Kidney capillary endothelial cell (primary cell): ENCODE measurements around the gene TUT7.
"Not testable (repeated sequence)": the region's sequence is repeated elsewhere in the genome, so short reads cannot be mapped to it uniquely, and the experiment has no call there.

Experiments used
- DNase-seq: peaks from one replicate; pipeline ENCODE4 v3.0.0-alpha.2; 2018; ENCODE audit warnings: low spot score

The TUT7 gene

GRCh38 chr9:86347991-86348390 is 6.2 kb downstream of the TUT7 start:
- no peak for DNase-seq

GRCh38 chr9:86344818-86345217 is 9.4 kb downstream of the TUT7 start:
- DNase-seq: no peak

DNA sequence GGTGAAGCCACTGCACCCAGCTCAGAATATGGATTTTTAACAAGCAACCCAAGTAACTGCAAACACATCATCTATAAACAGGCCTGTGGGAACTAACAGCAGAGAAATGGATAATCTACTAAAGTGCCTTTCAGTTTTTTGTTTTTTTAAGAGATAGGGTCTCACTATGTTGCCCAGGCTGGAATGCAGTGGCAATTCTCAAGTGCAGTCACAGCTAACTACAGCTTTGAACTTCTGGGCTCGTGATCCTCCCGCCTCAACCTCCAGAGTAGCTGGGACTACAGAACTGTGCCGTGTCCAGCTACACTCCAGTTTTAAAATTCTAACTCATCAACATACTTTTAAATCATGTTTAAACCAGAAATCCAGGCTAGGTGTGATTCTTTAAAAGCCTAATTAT is 11.9 kb downstream of the TUT7 start:
- no peak for DNase-seq

- DNase-seq: no peak
Measured at GRCh38 chr9:86341007-86341491, 13.2 kb downstream of the TUT7 start.

GRCh38 chr9:86340356-86341006 is 13.7 kb downstream of the TUT7 start:
- DNase-seq: no peak

- no peak for DNase-seq
Measured at GRCh38 chr9:86337469-86338108, 16.6 kb downstream of the TUT7 start.

DNA sequence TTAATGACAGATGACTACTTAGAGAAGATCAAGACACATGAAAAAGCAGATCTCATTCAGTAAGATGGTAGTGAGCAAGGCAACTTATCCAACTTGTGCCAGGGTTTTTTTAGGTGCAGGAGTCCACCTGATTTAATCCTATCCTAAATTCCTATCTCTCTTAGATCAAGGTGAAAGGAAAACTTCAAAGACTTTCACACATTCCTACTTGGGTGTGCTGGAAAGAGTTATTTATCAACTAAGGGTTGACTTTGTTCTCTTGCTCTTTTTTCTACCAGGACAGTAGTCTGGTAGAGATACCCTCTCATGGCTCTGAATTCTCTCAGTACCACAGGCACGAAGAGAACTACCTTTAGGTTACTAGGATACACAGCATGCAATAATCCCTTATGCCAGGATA is 18.2 kb downstream of the TUT7 start:
- no peak for DNase-seq

DNA sequence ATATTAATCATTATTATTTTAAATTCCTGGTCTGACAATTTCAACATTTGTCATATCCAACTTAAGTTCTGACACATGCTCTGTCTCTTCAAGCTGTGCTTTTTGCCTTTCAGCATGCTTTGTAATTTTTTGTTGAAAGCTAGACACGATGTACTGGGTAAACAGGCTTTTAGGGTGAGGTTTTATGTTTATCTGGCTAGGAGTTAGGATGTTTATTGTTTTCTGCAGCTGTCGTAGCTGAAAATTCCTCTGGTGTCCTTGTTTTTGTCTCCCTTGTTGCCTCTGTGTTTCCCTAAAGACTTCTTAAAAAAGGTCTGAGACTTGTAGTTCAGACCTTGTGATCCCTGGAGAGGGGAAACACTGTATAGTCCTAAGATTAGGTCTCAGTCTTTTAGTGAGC is 20.6 kb downstream of the TUT7 start:
- DNase-seq: no peak

DNA sequence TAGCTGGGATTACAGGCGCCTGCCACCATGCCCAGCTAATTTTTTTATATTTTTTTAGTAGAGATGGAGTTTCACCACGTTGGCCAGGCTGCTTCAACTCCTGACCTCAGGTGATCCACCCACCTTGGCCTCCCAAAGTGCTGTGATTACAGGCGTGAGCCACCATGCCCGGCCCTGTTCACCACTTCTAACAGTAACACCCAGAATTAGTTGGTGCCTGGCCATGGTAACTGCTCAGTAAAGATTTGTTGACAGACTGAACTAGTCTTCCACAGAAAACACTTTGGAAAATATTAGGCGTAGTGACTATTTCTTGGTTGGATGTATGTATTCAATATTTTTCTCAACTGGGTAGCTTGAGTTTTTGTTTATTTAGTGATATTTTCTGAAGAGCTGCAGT is 24.0 kb downstream of the TUT7 start:
- DNase-seq: no peak

DNA sequence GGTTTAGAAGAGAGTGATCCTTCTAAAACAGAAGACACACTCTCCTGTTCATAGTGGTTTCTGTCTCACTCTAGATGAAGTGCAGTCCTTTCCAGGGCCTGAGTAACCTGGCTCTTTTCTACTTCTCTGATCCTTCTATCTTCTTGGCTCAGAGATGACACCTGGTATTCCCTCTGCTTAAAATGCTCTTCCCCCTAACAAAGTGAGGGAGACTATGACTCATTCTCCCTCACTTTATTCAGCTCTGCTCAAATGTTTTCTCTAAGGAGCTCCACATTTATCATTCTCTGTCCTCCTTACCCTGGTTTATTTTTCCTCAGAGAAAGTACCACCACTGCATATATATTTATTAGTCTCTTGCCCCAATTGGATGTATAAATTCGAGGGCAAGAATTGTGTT is 24.6 kb downstream of the TUT7 start:
- DNase-seq: no peak

DNA sequence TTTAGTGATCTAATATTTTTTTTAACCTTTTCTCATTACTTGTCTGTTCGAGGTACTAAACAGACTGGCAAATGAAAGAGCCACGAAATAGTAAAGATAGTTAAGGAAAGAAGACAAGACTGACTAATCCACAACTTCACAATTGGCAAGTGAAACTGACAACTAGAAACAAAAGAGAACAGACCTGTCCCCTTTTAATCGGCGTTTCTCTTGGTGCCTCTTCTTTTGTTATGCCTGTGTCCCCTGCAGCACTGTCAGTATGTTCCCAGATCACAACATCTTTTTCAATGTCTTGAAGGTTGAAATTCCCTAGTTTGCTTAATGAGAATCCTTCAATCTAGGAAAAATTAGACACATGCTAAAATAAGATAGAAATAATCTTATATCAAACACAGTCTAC is 26.1 kb downstream of the TUT7 start:
- DNase-seq: no peak

DNA sequence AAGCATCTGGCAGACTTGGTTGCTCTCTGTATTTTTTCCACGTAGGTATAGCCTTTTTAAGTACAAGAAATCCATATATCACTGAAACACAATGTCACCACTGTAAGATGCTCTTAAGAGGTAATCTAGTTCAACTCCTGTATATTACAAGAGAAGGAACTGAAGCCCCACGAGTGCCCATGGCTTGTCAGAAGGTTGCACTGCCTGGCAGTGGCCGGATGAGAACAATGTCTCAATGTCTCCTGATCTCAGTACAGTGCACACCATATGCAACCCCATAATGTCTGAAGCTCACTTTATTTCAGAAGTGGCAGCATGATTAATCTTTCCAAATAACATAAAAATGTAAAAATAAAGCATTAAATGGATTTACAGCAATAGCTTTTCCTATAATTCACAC is 27.7 kb downstream of the TUT7 start:
- no peak for DNase-seq

DNA sequence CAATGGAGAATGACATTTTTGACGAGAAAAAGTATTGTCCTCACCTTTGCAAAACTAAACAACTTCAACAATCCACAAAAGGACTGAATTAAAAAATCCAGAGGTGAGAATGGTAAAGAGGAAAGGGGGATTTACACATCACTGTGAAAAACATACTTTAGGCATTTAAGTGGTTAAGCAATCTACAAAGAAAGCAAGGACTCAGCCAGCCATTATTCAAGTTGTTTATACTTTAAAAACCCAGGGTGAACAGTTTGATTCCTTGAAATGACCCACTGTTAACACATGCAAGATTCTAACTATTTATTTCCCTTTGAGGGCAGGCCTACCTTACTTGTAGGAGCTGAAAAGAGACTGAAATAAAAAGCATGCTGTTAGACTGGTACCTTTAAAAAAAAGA is 29.3 kb downstream of the TUT7 start:
- DNase-seq: no peak

DNA sequence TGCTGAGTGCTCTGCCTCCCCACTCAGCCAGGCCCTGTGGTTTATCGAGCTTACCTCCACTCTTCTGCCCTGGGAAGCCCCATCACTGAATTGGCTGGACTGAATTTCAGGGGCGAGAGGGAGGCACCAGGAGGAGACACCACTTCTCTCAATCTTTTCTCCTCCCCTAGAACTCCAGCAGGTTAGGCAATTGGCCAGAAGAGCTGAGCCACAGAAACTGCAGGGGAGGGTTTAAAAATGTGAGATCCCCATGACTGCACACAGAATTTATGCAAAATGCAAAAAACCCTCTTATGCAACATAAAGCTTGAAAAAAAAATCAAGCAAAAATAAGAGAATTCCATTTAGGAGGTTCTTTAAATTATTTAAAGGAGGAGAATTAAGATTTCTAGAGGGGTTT is 29.9 kb downstream of the TUT7 start:
- no peak for DNase-seq

DNA sequence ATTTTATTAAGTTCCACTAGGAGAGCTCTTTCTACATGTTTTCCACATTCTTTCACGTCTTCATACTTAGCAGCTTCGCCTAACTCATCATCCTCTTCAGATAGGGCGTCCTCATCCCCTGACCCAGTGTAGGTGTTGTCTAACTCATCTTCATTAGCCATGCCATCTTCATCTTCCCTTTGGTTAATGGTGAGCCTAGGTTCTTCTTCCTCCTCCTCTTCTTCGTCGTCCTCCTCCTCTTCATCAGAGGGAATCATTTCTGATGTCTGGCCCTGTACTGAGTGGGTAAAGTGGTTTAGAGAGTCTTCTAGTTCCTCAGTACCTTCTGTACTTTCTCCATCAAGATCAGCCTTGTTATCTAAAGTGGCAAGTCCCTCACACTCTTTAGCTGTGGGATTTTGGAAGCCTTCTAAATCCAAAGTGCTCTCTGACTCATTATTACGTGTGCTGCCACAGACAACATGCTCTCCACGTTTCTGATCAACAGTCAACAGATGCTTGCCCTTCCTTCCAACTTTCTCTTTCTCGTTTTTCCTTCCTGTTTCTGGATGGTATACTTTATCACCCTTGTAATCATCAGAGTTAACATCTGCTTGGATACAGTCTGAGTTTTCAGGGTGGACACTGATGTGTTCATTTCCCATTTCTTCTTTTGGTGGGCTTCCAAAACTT is 31.1 kb downstream of the TUT7 start:
- peak; percentile 12 for DNase-seq

DNA sequence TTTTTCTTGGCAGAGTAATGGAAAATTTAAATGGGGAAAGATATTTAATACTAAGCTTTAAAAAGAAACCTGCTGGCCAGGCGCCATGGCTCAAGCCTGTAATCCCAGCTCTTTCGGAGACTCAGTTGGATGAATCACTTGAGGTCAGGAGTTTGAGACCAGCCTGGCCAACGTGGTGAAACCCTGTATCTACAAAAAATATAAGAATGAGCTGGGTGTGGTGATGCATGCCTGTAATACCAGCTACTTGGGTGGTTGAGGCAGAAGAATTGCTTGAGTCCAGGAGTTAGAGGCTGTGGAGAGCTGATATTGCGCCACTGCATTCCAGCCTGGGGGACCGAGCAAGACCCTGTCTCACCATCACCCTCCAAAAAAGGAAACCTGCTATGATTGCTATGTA is 32.8 kb downstream of the TUT7 start:
- no peak for DNase-seq

DNA sequence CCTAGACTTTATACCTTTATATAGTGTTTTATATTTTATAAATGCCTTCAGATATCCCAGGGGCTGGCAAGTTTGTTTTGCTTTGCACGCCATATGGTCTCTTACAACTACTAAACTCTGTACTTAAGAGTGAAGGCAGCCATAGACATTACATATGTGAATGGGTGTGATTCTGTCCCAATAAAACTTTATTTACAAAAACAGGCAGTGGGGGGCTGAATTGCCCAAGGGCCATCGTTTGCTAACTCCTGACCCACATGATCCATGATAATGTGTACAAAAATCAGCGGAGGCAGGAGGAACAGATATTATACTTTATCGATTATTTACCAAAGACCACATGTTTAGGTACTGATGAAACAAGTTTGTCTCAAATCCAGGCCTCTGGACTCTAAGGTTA is 36.0 kb downstream of the TUT7 start:
- no peak for DNase-seq

DNA sequence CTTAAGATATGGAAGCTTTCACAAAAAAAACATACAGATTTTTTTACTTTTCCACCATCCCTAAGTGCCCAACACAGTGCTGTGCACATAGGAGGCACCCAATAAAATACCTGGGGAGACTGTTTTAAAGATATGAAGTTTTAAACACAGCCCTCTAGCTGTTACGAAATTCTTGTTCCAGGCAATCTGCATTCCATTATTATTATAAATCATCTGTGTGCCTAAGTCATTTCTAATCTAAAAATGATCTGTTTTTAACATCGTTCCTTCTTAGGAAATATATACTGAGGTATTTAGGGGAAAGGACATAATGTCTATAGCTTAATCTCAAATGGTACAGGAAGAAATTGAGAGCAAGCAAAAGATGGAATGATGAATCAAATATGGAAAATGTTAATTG is 39.1 kb downstream of the TUT7 start:
- DNase-seq: no peak

GRCh38 chr9:86312959-86313358 is 41.3 kb downstream of the TUT7 start:
- DNase-seq: not testable (repeated sequence)

DNA sequence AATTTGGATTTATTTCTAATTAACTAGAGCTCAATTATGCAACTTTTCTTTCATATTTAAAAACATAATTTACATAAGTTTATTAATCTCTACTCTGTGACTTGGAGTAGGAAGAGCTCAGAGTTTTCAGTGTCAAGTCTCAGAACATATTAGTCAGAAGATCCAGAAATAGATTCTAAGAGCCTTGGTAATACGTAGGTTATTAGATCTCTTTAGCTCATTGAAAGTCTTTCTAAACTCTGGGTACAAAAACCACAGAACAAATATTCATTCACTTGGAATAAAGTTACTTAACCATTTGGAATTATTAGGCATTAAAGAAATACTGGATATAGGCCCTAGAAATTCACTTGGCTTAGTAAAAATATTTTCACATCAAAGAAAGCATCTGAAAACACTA is 45.5 kb downstream of the TUT7 start:
- no peak for DNase-seq

DNA sequence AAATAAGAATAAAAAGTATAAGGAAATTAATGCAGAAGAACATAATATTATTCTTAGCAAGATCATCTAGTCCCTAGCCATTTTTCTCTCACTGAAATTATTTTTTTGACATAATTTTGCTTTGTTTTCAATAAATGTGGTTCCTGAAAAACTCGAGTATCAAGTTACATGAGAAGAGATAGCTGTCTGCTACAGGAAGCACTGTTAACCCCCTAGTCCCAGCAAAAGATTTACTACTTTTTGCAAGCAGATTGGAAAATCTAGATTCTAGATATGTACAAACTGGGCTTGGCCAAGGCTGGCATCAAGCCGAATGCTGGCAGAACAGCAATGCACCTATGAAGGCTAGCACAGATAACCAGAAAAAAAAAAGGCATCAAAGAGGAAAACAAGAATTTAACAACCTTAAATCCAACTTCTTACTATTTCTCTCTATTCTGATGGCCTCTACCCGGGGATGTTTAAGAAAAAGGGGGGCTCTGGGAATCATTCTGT is 49.9 kb downstream of the TUT7 start:
- DNase-seq: no peak

DNA sequence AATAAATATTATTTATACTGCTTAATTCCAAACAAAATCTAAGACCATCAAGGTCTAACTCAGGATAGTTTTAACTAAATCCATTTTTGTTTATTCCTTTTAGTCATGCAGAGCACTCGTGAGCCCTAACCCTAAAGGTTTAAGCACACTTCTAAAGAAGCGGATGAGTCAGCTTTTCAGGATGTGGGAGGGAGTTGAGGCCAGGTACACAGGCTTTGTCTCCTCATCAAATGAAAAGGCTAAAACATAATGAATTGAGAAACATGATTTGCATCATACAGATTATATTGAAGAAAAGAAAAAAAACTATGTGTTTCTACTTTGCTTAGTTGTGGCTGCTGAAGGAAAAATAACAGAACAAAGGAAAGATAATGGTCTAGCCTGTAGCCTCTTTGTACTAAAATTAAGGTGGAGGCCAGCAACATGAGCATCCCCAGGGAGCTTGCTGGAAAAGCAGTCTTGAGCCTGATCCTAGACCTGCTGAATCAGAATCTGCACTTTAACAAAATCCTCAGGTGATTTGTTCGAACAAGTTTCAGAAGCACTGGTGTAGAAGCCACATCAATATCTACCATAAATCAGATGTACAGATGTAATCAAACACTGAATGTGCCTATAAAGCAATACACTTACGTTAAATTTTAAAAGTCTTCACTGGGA is 50.8 kb downstream of the TUT7 start:
- no peak for DNase-seq

DNA sequence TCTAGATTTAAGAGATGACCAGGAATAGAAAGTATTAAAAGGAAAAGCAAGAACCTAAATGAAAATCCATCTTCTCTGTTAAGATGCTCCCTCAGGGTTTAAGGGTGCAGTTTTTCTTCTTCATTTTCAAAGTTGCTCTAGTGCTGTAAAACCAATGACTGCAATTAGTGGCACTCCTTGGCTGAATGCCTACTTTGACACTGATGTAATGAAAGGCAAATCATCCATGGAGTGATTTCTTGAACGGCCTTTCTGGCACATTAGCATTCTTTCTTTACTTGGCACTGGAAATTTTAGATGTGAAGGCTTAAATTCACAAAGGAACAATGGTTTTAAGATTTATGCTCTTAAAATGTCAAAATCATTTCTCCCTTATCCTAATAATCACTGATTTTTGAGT is 52.5 kb downstream of the TUT7 start:
- no peak for DNase-seq
